Activated gamma-delta T cell (primary cell): Measurements from ENCODE around the gene SCFD2.
"Not testable (repeated sequence)": the region's sequence is repeated elsewhere in the genome, so short reads cannot be mapped to it uniquely, and the experiment has no call there.

Source experiments
- DNase-seq: peaks from one replicate; lab custom pipeline; 2025; lab: John Stamatoyannopoulos, UW

SCFD2 gene

GRCh38 chr4:53050361-53050774 lies 315.5 kb downstream of the SCFD2 start:
- DNase-seq = no peak

- DNase-seq = no peak
These were observed 316.3 kb downstream of the SCFD2 start for GRCh38 chr4:53049528-53049927.

- no peak for DNase-seq
These were observed 321.3 kb downstream of the SCFD2 start for GRCh38 chr4:53044651-53044960.

DNA sequence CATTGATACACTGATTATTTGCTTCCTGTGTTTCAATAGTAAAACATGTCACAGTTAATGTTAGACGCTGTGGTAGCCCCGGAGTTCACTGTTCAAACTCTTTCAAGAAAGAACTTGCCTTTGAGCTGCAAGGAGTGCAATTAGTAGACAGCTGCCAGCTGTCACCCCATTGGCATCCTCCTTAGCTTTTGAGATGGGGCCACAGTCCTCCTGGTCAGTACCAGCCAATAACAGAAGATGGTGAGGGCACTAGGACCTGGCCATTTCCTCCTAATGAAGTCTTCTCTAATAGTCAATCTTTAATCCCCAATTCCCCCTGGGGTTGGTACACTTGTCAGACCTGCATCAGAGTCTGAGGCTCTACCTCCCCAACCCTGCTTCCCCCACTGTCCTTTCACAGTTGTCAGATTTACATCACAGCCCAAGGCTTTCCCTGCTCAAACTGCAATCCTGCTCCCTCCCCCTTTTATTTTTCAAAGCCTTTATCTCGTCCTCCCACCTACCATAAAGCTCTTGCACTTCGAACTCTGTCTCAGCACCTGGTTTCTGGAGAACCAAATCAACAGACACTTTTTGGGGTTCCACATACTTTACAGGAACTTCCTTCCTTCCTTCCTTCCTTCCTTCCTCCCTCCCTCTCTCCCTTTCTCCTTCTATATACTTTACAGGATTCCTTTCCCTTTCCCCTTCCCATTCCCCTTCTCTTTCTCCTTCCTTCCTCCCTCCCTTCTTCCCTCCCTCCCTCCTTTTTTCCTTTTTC lies 321.8 kb downstream of the SCFD2 start:
- no peak for DNase-seq

GRCh38 chr4:53043055-53043454 lies 322.8 kb downstream of the SCFD2 start:
- DNase-seq = no peak

GRCh38 chr4:53040851-53041250 lies 325.0 kb downstream of the SCFD2 start:
- DNase-seq = no peak

- DNase-seq = no peak
These were observed 325.4 kb downstream of the SCFD2 start for GRCh38 chr4:53040459-53040815.

DNA sequence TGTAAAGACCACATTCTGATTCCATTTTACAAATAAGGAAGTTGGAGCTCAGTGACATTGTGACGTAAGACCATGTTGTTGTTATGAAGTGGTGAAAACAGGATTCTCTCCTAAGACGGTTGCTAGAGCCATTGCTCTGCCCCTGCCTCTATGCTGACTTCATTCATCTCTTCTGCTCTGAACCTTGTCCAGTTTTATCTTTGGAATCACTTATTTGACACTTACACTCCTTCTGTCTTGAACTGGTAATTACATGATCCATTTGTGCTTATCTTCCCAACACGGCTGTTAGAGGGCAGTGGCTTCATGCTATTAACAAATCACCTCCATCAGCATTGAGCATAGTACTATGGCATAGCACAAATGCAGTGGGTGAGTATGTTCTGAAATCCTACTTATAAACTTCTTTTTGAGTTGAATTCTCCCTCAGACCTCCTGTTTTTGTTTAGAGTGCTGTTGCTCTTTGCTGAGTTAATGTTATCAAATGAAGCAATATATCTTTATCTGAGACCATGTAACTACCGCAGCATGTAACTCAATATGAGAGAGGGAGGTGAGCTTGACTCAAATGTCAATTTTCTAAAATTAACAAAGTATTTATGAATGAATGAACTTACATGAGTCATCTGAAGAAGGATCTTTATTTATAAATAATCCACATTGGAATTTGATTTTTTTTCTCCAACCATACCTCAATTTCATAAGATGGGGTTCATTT lies 326.0 kb downstream of the SCFD2 start:
- DNase-seq = no peak

GRCh38 chr4:53037892-53038291 lies 328.0 kb downstream of the SCFD2 start:
- DNase-seq = no peak

GRCh38 chr4:53032908-53033307 lies 333.0 kb downstream of the SCFD2 start:
- DNase-seq = not testable (repeated sequence)

DNA sequence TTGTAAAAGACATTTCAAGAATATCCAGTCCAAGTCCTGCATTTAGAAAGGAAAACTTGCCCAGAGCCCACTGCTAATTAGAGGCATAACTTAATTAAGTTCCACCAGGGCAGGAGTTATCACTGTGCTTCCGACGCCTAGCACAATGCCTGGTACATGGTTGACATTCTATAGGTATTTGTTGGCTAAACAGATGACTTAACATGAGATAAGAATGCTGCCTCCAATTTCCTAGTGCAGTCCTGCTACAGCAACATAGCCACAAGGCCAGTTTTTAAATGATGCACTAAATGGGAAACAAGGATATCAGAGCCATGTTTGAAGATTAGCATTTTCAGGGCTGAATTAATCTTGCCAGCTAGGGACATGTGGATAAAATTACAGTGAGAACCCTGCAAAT lies 339.6 kb downstream of the SCFD2 start:
- DNase-seq = no peak

DNA sequence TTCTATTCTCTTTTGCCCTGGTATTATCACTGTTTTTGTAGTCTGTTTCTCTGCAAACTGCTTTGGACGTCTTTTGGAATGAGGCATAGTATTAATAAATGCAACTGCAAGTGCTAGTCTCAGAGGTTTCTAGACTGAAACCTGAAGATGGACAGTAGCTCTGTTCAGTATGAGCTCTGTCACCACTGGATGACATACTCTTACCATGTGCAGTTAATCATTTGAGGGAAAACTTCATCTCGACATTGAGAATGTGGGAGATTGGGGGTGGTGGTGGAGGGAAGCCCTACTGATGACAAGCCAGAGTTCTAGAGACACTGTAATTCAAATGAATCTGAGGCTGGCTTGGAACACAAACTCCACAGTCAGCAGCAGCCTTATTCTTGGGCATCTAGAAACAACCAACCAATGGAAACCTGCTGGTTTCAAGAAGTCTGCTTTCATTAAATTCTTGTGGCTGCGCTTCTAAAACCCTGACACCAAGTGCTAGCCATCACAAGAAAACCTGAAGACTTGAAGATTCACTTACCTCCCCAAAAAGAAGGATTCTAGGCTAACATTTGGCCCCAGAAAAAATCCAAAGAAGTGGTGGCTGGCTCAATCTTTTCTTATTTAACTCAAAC lies 342.1 kb downstream of the SCFD2 start:
- DNase-seq = no peak

DNA sequence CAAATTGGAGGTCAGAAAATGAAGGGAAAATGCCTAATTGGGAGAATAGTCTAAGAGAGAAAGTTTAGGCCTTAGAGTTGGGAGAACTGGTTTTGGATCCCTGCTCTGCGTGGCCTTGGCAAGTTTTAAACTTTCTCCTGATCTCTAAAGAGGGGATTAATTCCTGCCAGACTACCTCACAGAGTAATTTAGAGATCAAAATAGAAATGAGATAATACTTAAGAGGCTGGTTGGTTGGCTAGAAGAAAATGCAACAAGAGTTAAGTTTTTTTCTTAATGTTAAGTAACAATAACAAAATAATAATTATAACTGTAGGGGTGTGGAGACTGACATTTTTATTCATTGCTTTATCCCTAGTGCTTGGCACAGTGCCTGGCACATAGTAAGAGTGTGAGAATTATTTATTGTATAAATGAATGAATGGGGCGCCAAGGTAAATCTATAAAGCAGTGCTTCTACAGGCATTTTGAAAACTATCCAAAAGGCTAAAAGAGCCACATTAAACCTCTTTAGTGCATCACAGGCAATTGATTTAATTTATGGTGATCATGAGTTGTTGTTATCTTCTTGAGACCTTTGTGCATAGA lies 343.3 kb downstream of the SCFD2 start:
- no peak for DNase-seq

DNA sequence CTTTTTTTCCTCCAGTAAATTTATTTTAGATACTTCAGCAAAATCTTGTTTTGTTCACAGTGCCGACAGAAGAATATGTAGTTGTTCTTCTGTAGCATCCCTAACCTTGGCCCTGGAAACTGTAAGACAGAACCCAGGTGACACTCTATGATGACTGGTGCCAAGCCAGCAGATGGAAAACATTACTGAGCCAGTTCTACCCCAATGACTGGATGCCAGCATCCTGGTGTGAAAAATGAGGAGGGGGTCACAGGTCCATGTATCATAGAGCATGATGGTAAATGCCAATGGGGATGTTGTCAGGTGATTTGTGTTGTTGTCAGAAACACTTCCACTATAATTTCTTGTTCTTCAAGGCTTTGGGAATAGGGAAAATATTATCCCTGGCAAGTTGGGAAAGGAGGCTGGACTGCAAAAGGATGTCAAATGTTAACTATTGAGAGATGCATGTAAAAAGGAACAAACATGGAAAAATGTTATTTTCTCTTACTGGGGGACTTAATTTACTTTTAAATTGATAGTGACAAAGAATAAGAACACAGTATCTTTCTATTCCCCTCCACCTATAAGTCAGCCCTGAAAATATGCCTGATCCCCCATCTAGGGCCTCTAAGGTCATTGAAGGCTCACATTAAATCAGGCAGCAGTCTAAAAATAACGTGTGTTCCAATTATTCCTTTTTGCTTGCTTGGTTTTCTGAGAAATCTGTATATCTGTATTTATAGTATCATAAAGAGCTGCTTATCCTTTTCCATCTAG lies 343.9 kb downstream of the SCFD2 start:
- DNase-seq = no peak

DNA sequence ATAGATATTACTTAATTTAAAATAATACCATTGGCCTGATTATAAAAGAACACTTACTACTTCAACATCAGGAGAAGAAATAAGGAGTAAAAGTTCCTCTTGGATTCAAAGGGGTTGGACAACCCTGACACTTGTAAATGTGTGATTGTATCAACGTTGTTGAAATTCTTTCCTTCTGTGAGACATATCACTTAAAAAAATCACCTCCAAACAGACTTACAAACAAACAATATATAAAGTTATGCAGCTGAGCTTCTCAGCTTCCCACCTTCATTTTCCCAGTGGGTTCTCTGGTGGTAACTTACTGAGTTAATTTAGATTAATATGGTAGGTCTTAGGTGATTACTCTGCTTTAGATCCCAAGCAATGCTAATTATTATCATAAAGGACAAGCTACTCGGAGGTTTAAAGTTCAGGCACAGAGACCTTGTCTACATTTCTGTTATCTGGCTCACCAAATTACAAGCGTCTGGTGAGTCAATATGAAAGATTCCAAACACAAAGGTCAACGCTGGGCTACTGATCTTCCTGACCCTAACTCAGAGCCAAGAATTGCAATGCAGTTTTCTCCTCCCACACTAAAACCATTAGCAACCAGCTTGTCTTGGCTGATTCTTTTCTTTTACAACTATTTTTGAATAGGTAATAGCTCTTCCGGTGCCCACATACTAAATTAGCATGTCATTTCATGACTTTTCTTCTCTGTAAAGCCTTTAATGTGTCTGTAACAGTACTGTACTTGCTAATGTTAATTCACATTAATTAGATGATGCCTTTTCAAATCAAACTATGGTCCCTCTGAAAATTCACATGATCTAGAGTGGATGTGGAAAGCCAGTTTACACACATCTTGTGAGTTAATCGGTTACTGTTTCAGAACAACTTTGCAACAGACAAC lies 346.1 kb downstream of the SCFD2 start:
- no peak for DNase-seq

- DNase-seq = no peak
These were observed 347.4 kb downstream of the SCFD2 start for GRCh38 chr4:53018471-53018870.

DNA sequence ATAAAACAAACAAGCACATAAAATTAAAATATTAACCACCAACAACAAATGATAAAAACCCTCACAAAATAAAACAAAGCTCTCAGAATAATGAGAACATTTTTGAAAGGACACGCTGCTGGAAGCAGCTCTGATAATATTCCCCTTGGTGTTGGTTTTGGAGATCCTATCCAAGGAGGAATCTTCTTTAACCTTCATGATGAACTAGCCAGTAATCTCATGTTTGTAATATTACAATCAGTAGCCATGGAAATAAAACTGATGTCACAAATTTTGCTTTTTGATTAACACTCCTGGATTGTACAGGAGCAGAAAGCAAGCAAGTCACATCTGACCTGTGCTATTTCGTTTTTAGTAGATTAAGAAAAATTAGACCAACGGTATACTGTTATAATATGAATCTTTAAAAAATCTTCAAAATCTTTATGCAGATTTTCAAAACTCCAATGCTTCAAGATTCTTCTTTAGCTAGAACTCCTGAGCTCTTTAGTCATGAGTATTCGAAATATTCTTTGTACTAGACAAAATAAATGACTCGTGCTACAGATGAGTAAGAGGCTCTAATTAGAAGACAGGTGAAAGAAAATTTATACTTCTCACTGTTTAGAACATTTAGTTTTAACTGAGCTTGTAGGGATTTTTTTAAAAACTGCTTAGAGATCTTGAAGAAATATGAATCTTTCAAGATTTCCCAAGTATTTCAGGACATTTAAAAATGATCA lies 349.6 kb downstream of the SCFD2 start:
- DNase-seq = no peak

DNA sequence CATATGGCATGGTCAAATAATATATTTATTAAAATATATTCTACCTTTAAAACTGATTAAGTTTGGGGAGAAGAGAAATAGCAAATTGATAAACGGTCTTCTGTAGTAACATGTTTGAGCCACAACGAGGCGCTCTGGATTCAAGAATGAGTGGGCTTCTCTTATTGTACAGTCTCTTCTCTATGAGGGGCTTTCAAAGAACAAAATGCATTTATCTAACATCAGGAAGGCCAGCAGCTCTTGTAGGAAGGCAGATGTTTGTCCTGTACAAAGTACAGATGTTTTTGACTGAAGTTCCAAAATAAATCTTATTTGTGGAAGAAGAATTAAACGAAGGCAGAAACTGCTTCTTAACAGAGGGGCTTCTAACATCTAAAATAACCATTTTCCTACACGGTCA lies 350.2 kb downstream of the SCFD2 start:
- no peak for DNase-seq

- DNase-seq = no peak
These were observed 351.0 kb downstream of the SCFD2 start for GRCh38 chr4:53014881-53015280.
